Fibroblast of lung (primary cell): ENCODE data around the gene AR.

Experiments
- EZH2 ChIP-seq: IDR thresholded peaks from 2 replicates; pipeline ENCODE4 v1.5.1; 2012; ENCODE audit warnings: low read length, control low read depth, mild to moderate bottlenecking; ENCODE audit errors: missing control alignments
- TF ChIP-seq, protein P1 (sequence below), 2 donors: IDR thresholded peaks in 1 of 2; conservative IDR thresholded peaks in 1 of 2; 1 replicate in 1 of 2; 2 replicates in 1 of 2; pipeline ENCODE4 v1.5.1; 2011 to 2012; ENCODE audit warnings: low read length in 2 of 2, control low read depth in 1 of 2, inconsistent platforms in 1 of 2, low read depth in 1 of 2, mild to moderate bottlenecking in 1 of 2

DNA sequence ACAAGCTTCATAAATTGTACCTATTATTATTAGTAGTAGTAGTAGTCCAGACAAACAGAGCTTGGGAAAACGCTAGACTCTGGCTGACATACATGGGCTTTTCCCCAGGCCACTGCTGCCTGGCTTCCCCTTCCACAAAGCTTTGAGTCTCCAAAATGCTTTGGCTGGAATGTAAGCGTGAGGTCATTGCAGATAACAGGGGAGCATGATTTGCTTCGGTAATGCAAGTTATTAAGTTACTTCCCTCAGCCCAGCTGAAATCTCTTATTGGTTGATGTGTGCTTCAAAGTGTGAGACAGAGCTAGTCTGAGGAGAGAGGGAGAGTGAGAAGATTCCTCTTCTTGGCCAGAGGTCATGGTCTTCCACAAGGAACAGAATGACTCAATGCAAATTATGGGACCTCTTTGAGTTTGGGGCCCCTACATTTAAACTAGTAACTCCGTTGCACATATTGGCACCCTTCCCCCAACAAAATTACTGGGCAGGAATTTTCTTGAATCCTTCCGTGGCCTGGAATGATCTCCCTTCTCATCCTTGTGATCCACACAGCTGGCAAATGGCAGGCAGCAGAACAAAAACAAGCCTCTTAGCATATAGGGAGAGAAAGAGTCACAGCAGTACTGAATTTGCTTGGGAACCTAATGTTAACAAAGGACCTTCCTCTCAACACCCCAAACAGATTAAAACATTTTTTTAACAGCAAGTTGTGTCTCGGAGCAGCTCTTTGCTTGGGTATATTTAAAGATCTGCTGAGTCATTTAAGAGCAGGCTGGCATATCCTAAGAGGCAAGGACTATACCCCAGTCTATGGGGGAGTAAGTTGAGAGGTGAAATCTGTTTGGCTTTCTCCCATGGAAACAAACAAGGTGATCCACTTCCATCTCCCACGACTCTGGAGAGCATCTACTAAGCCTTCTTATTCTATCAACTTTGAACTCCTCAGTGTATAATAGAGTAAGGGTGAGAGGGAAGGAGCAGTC lies 19.9 kb downstream of the AR start:
- TF ChIP-seq, protein P1, sequence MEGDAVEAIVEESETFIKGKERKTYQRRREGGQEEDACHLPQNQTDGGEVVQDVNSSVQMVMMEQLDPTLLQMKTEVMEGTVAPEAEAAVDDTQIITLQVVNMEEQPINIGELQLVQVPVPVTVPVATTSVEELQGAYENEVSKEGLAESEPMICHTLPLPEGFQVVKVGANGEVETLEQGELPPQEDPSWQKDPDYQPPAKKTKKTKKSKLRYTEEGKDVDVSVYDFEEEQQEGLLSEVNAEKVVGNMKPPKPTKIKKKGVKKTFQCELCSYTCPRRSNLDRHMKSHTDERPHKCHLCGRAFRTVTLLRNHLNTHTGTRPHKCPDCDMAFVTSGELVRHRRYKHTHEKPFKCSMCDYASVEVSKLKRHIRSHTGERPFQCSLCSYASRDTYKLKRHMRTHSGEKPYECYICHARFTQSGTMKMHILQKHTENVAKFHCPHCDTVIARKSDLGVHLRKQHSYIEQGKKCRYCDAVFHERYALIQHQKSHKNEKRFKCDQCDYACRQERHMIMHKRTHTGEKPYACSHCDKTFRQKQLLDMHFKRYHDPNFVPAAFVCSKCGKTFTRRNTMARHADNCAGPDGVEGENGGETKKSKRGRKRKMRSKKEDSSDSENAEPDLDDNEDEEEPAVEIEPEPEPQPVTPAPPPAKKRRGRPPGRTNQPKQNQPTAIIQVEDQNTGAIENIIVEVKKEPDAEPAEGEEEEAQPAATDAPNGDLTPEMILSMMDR (conservative IDR thresholded peaks at IDR 0.05 in 1 of 2, IDR thresholded peaks at IDR 0.05 in 1 of 2; ENCODE audit: low read depth in 1 of 2, low read length in 2 of 2) = no peak
- TF ChIP-seq EZH2 = no peak
